Activated CD4-positive, alpha-beta T cell treated with anti-CD3 and anti-CD28 coated beads, Interleukin-2, amount 10 ng/mL, durations not matched to agents 7 days and 5 days (primary cell): Measurements from ENCODE around the gene ZC3H18. TPM values are rescaled to one million over a fixed set of nuclear protein-coding genes. Genes with fewer than 3 reads are reported as not detected.

Source experiments
- CTCF ChIA-PET: fragments of 350-600 bp; sonication (Branson Sonifier 250); formaldehyde crosslinking; loops from one replicate; lab custom pipeline; 2021; ENCODE audit warnings: antibody characterized with exemption; lab: Charles Lee
- POLR2A ChIA-PET: fragments of 350-600 bp; sonication (Branson Sonifier 250); formaldehyde crosslinking; loops from one replicate; lab custom pipeline; 2021; ENCODE audit warnings: antibody characterized with exemption; lab: Charles Lee
- DNase-seq: peaks from one replicate; pipeline ENCODE4 v3.0.0-alpha.2; 2020
- H3K27ac Mint-ChIP-seq: one replicate; pipeline ENCODE4 v1.8.0; 2021; ENCODE audit warnings: mild to moderate bottlenecking, moderate library complexity, mixed read lengths
- H3K27me3 Mint-ChIP-seq: one replicate; pipeline ENCODE4 v1.8.0; 2021; ENCODE audit warnings: mixed read lengths
- H3K36me3 Mint-ChIP-seq: one replicate; pipeline ENCODE4 v1.8.0; 2021; ENCODE audit warnings: low read depth, mixed read lengths
- H3K4me1 Mint-ChIP-seq: one replicate; pipeline ENCODE4 v1.8.0; 2021; ENCODE audit warnings: mixed read lengths
- H3K4me3 Mint-ChIP-seq: one replicate; pipeline ENCODE4 v1.8.0; 2021; ENCODE audit warnings: mild to moderate bottlenecking, moderate library complexity, mixed read lengths
- H3K9me3 Mint-ChIP-seq: one replicate; pipeline ENCODE4 v1.8.0; 2021; ENCODE audit warnings: mixed read lengths
- total RNA-seq, 2 experiments: library from RNA; stranded (reverse); gene quantifications; one replicate each; pipeline ENCODE4 v1.2.3, GENCODE V29; 2021

The ZC3H18 gene
- total RNA-seq, 2 experiments from 2014 or later, result 77.1 to 87.0 TPM

GRCh38 chr16:88527937-88528743 lies 42.1 kb upstream of the ZC3H18 start:
- H3K27me3 Mint-ChIP-seq, result no peaks in the 10 kb centered on the region
- no peaks in the 10 kb centered on the region for H3K36me3 Mint-ChIP-seq
- DNase-seq, result no peak
- peaks cover 3% of the 10 kb centered on the region for H3K4me1 Mint-ChIP-seq
- peak overlapping the region; percentile 62 for H3K27ac Mint-ChIP-seq
- ChIA-PET CTCF (no interaction called here), POLR2A (no interaction called here)
- H3K9me3 Mint-ChIP-seq, result no peaks in the 10 kb centered on the region
- H3K4me3 Mint-ChIP-seq, result no peak overlapping the region

GRCh38 chr16:88528902-88529318 lies 41.3 kb upstream of the ZC3H18 start:
- no peak overlapping the region for H3K4me3 Mint-ChIP-seq
- H3K27ac Mint-ChIP-seq, result no peak overlapping the region
- no peaks in the 10 kb centered on the region for H3K27me3 Mint-ChIP-seq
- DNase-seq, result no peak
- ChIA-PET POLR2A (no interaction called here), CTCF (no interaction called here)
- H3K4me1 Mint-ChIP-seq, result peaks cover 3% of the 10 kb centered on the region
- no peaks in the 10 kb centered on the region for H3K9me3 Mint-ChIP-seq
- H3K36me3 Mint-ChIP-seq, result no peaks in the 10 kb centered on the region

GRCh38 chr16:88529596-88529995 lies 40.6 kb upstream of the ZC3H18 start:
- no peak for DNase-seq
- H3K9me3 Mint-ChIP-seq, result no peaks in the 10 kb centered on the region
- no peak overlapping the region for H3K27ac Mint-ChIP-seq
- ChIA-PET POLR2A (no interaction called here), CTCF (interaction anchor here (0.6 kb wide), 1 partner anchor 492 kb away, joined by 3 read pairs; no protein-coding TSS in a partner anchor)
- H3K4me3 Mint-ChIP-seq, result no peak overlapping the region
- no peaks in the 10 kb centered on the region for H3K36me3 Mint-ChIP-seq
- H3K4me1 Mint-ChIP-seq, result peaks cover 3% of the 10 kb centered on the region
- no peaks in the 10 kb centered on the region for H3K27me3 Mint-ChIP-seq

- Mint-ChIP-seq H3K27ac (no peak overlapping the region), H3K36me3 (peaks cover under 1% of the 10 kb centered on the region), H3K4me1 (peaks cover 5% of the 10 kb centered on the region), H3K27me3 (no peaks in the 10 kb centered on the region), H3K4me3 (no peak overlapping the region), H3K9me3 (no peaks in the 10 kb centered on the region)
- ChIA-PET CTCF (no interaction called here), POLR2A (no interaction called here)
- no peak for DNase-seq
Measured at GRCh38 chr16:88530051-88530857, 39.9 kb upstream of the ZC3H18 start.

GRCh38 chr16:88530858-88531203 lies 39.4 kb upstream of the ZC3H18 start:
- no peak for DNase-seq
- peaks cover 6% of the 10 kb centered on the region for H3K4me1 Mint-ChIP-seq
- no peak overlapping the region for H3K27ac Mint-ChIP-seq
- peaks cover 5% of the 10 kb centered on the region for H3K36me3 Mint-ChIP-seq
- CTCF ChIA-PET, result no interaction called here
- no peak overlapping the region for H3K4me3 Mint-ChIP-seq
- POLR2A ChIA-PET, result no interaction called here
- no peaks in the 10 kb centered on the region for H3K27me3 Mint-ChIP-seq
- H3K9me3 Mint-ChIP-seq, result no peaks in the 10 kb centered on the region

GRCh38 chr16:88531346-88531745 lies 38.9 kb upstream of the ZC3H18 start:
- H3K36me3 Mint-ChIP-seq, result peaks cover 6% of the 10 kb centered on the region
- H3K9me3 Mint-ChIP-seq, result no peaks in the 10 kb centered on the region
- H3K4me1 Mint-ChIP-seq, result peaks cover 8% of the 10 kb centered on the region
- ChIA-PET POLR2A (no interaction called here), CTCF (no interaction called here)
- no peak overlapping the region for H3K27ac Mint-ChIP-seq
- H3K27me3 Mint-ChIP-seq, result no peaks in the 10 kb centered on the region
- H3K4me3 Mint-ChIP-seq, result no peak overlapping the region
- DNase-seq, result no peak

GRCh38 chr16:88531931-88532433 lies 38.2 kb upstream of the ZC3H18 start:
- Mint-ChIP-seq H3K4me1 (peaks cover 8% of the 10 kb centered on the region), H3K36me3 (peaks cover 6% of the 10 kb centered on the region), H3K27me3 (no peaks in the 10 kb centered on the region), H3K4me3 (peak overlapping the region; percentile 47), H3K9me3 (no peaks in the 10 kb centered on the region), H3K27ac (no peak overlapping the region)
- no peak for DNase-seq
- ChIA-PET CTCF (interaction anchor here (1.1 to 2.5 kb wide), 2 partner anchors 88 to 568 kb away, joined by 3 to 7 read pairs; no protein-coding TSS in a partner anchor), POLR2A (no interaction called here)

- Mint-ChIP-seq H3K4me3 (no peak overlapping the region), H3K36me3 (peaks cover 6% of the 10 kb centered on the region), H3K9me3 (no peaks in the 10 kb centered on the region), H3K4me1 (peaks cover 8% of the 10 kb centered on the region), H3K27me3 (no peaks in the 10 kb centered on the region), H3K27ac (no peak overlapping the region)
- POLR2A ChIA-PET, result no interaction called here
- CTCF ChIA-PET, result interaction anchor here (1.1 to 2.5 kb wide), 3 partner anchors 38 to 569 kb away, joined by 3 to 7 read pairs (median 3); partner anchors contain the start of gene ZC3H18
- no peak for DNase-seq
Measured at GRCh38 chr16:88532434-88533241, 37.6 kb upstream of the ZC3H18 start.

- Mint-ChIP-seq H3K27me3 (no peaks in the 10 kb centered on the region), H3K4me3 (no peak overlapping the region), H3K36me3 (peaks cover 6% of the 10 kb centered on the region), H3K9me3 (no peaks in the 10 kb centered on the region), H3K4me1 (peaks cover 8% of the 10 kb centered on the region), H3K27ac (no peak overlapping the region)
- no peak for DNase-seq
- ChIA-PET POLR2A (no interaction called here), CTCF (interaction anchor here (1.2 to 2.5 kb wide), 3 partner anchors 17 to 90 kb away, joined by 3 to 7 read pairs (median 4); partner anchors contain the start of gene ZC3H18)
Measured at GRCh38 chr16:88533381-88533917, 36.8 kb upstream of the ZC3H18 start.

GRCh38 chr16:88533932-88534637 lies 36.1 kb upstream of the ZC3H18 start:
- CTCF ChIA-PET, result interaction anchor here (1.2 to 2.5 kb wide), 3 partner anchors 16 to 90 kb away, joined by 3 to 7 read pairs (median 4); partner anchors contain the start of gene ZC3H18
- peaks cover 8% of the 10 kb centered on the region for H3K4me1 Mint-ChIP-seq
- peaks cover 4% of the 10 kb centered on the region for H3K27me3 Mint-ChIP-seq

GRCh38 chr16:88534638-88535190 lies 35.5 kb upstream of the ZC3H18 start:
- DNase-seq, result peak; percentile 28
- H3K4me3 Mint-ChIP-seq, result peak overlapping the region; percentile 73
- H3K27ac Mint-ChIP-seq, result peak overlapping the region; percentile 88
- H3K9me3 Mint-ChIP-seq, result no peaks in the 10 kb centered on the region
- H3K36me3 Mint-ChIP-seq, result peaks cover 6% of the 10 kb centered on the region
- CTCF ChIA-PET, result interaction anchor here (1.5 kb wide), 1 partner anchor 16 kb away, joined by 4 read pairs; no protein-coding TSS in a partner anchor
- peaks cover 4% of the 10 kb centered on the region for H3K27me3 Mint-ChIP-seq
- H3K4me1 Mint-ChIP-seq, result peaks cover 8% of the 10 kb centered on the region
- POLR2A ChIA-PET, result no interaction called here

More at GRCh38 chr16:88533932-88534637, 36.1 kb upstream of the ZC3H18 start:
- peaks cover 6% of the 10 kb centered on the region for H3K36me3 Mint-ChIP-seq
- POLR2A ChIA-PET, result no interaction called here
- no peaks in the 10 kb centered on the region for H3K9me3 Mint-ChIP-seq
- H3K27ac Mint-ChIP-seq, result no peak overlapping the region
- H3K4me3 Mint-ChIP-seq, result peak overlapping the region; percentile 45
- peak; percentile 76 for DNase-seq
